ENCODE measurements around the gene KIF13A. TPM values are rescaled to one million over a fixed set of nuclear protein-coding genes. Genes with fewer than 3 reads are reported as not detected.

Gene KIF13A
- total RNA-seq, 1 donor from 2014 or later, result 44.4 TPM

- Mint-ChIP-seq H3K27me3 (no peaks in the 10 kb centered on the region), H3K36me3 (ENCODE audit: insufficient read depth) (peaks cover 6% of the 10 kb centered on the region), H3K27ac (no peak overlapping the region), H3K4me1 (ENCODE audit: low read depth) (peaks cover 17% of the 10 kb centered on the region), H3K9me3 (ENCODE audit: low read depth) (no peaks in the 10 kb centered on the region), H3K4me3 (ENCODE audit: low read depth) (no peak overlapping the region)
- DNase-seq (ENCODE audit: low spot score, unreplicated experiment), result no peak
- no peak for TF ChIP-seq CTCF (IDR thresholded peaks at IDR 0.05; ENCODE audit: unreplicated experiment)
Observed at GRCh38 chr6:17853533-17853932, 133.9 kb downstream of the KIF13A start.

- Mint-ChIP-seq H3K27ac (no peak overlapping the region), H3K4me1 (ENCODE audit: low read depth) (peaks cover 17% of the 10 kb centered on the region), H3K27me3 (no peaks in the 10 kb centered on the region), H3K4me3 (ENCODE audit: low read depth) (no peak overlapping the region), H3K9me3 (ENCODE audit: low read depth) (no peaks in the 10 kb centered on the region), H3K36me3 (ENCODE audit: insufficient read depth) (peaks cover 13% of the 10 kb centered on the region)
- no peak for DNase-seq (ENCODE audit: low spot score, unreplicated experiment)
- no peak for TF ChIP-seq CTCF (IDR thresholded peaks at IDR 0.05; ENCODE audit: unreplicated experiment)
Observed at GRCh38 chr6:17851720-17852161, 135.7 kb downstream of the KIF13A start.

GRCh38 chr6:17851001-17851719 is 136.3 kb downstream of the KIF13A start:
- Mint-ChIP-seq H3K9me3 (ENCODE audit: low read depth) (no peaks in the 10 kb centered on the region), H3K27ac (no peak overlapping the region), H3K4me3 (ENCODE audit: low read depth) (no peak overlapping the region), H3K36me3 (ENCODE audit: insufficient read depth) (peaks cover 15% of the 10 kb centered on the region), H3K4me1 (ENCODE audit: low read depth) (peaks cover 17% of the 10 kb centered on the region), H3K27me3 (no peaks in the 10 kb centered on the region)
- DNase-seq (ENCODE audit: low spot score, unreplicated experiment), result no peak
- TF ChIP-seq CTCF (IDR thresholded peaks at IDR 0.05; ENCODE audit: unreplicated experiment), result no peak

GRCh38 chr6:17850281-17850680 is 137.2 kb downstream of the KIF13A start:
- H3K4me1 Mint-ChIP-seq (ENCODE audit: low read depth), result peaks cover 17% of the 10 kb centered on the region
- H3K27me3 Mint-ChIP-seq, result no peaks in the 10 kb centered on the region

GRCh38 chr6:17847203-17847760 is 140.2 kb downstream of the KIF13A start:
- Mint-ChIP-seq H3K4me1 (ENCODE audit: low read depth) (peaks cover 19% of the 10 kb centered on the region), H3K4me3 (ENCODE audit: low read depth) (no peak overlapping the region), H3K27me3 (no peaks in the 10 kb centered on the region), H3K27ac (no peak overlapping the region), H3K9me3 (ENCODE audit: low read depth) (no peaks in the 10 kb centered on the region), H3K36me3 (ENCODE audit: insufficient read depth) (peaks cover 15% of the 10 kb centered on the region)
- TF ChIP-seq CTCF (IDR thresholded peaks at IDR 0.05; ENCODE audit: unreplicated experiment), result no peak
- no peak for DNase-seq (ENCODE audit: low spot score, unreplicated experiment)

More at GRCh38 chr6:17850281-17850680, 137.2 kb downstream of the KIF13A start:
- H3K4me3 Mint-ChIP-seq (ENCODE audit: low read depth), result no peak overlapping the region
- no peak for TF ChIP-seq CTCF (IDR thresholded peaks at IDR 0.05; ENCODE audit: unreplicated experiment)
- peaks cover 15% of the 10 kb centered on the region for H3K36me3 Mint-ChIP-seq (ENCODE audit: insufficient read depth)
- no peaks in the 10 kb centered on the region for H3K9me3 Mint-ChIP-seq (ENCODE audit: low read depth)
- H3K27ac Mint-ChIP-seq, result no peak overlapping the region
- DNase-seq (ENCODE audit: low spot score, unreplicated experiment), result no peak
